HG03060 (cell line): Measurements from ENCODE around the gene HPCAL4.

Experiments used
- ATAC-seq: cut with Tn5 transposase; IDR thresholded peaks from one replicate; pipeline ENCODE4 v1.9.1; 2021; ENCODE audit warnings: low read depth, moderate number of reproducible peaks; ENCODE audit not compliant: unreplicated experiment

HPCAL4 gene

GRCh38 chr1:39632323-39632681 lies 58.9 kb downstream of the HPCAL4 start:
- no peak for ATAC-seq

GRCh38 chr1:39631361-39632322 lies 59.6 kb downstream of the HPCAL4 start:
- ATAC-seq, result no peak

- no peak for ATAC-seq
These were observed 62.4 kb downstream of the HPCAL4 start for GRCh38 chr1:39628807-39629350.
